Stimulated activated naive CD4-positive, alpha-beta T cell treated with Interleukin-2 at 50 U/mL for 16 hours (primary cell): ENCODE data around the gene SPRTN.
A peak's percentile ranks its signal among the peaks of the same experiment; 100 is the strongest.

ENCODE experiments used
- DNase-seq: peaks from one replicate; lab custom pipeline; 2025; lab: John Stamatoyannopoulos, UW

The SPRTN gene, protein sequence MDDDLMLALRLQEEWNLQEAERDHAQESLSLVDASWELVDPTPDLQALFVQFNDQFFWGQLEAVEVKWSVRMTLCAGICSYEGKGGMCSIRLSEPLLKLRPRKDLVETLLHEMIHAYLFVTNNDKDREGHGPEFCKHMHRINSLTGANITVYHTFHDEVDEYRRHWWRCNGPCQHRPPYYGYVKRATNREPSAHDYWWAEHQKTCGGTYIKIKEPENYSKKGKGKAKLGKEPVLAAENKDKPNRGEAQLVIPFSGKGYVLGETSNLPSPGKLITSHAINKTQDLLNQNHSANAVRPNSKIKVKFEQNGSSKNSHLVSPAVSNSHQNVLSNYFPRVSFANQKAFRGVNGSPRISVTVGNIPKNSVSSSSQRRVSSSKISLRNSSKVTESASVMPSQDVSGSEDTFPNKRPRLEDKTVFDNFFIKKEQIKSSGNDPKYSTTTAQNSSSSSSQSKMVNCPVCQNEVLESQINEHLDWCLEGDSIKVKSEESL

GRCh38 chr1:231338270-231339128, at the start of gene SPRTN:
SPRTN (plus strand) TSS chr1:231338293; CDS start chr1:231338384, 91 bp downstream.
- no peak for DNase-seq

GRCh38 chr1:231295938-231296337, 42.2 kb upstream of the SPRTN start:
- DNase-seq = no peak

DNA sequence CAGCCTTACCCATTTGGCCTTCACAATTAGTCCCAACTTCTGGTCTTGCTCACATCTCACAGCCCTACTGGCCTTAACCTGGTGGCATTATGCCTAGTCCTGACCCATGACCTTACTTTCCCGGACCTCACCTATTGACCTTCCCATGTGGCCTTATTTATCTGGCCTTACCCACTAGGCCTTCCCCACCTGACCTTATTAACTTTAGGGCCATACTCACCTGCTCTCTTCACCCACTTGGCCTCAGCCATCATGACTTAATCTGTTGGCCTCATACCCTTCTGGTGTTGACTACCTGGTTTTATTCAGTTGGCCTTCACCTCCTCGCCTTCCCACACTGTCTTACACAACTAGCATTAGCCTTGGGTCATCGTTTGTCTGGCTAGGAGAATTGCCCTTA, 36.1 kb upstream of the SPRTN start:
- no peak for DNase-seq

DNA sequence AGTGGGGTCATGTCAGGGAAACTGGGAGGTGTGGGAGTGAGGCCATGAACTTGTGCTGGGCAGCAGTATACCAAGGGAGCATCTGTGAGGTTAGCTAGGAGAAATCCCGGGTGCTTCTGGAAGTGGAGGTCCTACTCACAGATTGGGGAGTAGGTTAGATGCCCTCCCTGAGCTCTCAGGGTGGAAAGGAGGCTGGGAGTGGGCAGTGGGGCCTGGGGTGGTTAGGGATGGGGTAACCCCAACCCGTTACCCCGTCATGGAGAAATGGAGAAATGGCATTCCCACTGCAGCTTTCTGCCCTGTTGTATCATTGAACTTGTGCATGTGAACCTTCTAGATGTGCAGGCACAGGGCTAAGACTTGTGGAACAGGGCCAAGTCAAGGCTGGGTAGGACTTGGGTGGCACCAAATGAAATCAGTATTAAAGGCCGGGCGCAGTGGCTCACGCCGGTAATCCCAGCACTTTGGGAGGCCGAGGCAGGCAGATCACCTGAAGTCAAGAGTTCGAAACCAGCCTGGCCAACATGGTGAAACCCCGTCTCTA, 27.6 kb upstream of the SPRTN start:
- DNase-seq = no peak

DNA sequence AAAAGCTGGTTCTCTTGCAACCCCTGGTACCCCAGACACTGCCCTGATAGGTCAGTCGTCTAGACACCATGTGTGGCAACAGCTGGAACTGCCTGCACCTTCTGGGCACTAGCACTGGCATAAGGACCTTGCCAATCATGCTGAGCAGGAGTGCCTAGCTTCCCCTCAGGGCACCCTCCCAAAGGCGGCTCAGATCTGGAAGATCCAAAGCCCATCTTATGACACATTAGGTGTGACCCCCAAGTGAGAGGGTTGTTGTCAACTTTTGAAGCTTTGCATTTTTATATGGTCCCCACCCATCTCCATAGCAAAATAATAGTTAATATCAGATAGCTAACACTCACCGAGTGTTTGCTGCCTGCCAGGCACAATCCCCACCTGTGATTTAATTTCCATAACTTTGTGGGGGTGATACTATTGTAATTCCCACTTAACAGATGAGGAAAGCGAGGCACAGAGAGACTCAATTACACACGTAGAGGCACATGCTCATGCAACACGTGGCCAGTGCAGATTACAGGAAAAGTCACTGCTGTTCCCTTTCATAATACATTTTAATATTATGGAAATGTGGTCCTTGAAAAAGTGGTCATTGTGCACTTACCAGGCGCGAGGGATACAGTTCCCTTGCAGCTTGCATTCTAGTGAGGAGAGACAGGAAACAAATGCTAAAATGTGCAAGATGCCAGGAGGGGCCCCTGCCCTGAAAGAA, 26.2 kb upstream of the SPRTN start:
- no peak for DNase-seq

DNA sequence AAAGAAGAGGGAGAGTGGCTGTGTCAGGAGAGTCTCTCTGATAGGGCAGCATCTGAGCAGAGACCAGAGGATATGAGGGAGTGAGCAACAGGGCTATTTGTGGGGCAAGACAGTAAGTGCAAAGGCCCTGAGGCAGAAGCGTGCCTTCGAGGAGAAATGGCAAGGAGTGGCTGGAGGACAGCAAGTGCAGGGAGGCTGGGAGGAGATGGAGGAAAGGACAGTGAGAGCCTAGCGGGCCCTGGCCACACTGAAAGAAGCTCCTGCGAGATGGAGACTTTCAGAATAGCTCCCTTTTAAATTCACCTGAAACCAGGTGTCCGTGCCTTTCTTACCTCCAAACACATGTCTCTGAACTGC, 25.7 kb upstream of the SPRTN start:
- no peak for DNase-seq

DNA sequence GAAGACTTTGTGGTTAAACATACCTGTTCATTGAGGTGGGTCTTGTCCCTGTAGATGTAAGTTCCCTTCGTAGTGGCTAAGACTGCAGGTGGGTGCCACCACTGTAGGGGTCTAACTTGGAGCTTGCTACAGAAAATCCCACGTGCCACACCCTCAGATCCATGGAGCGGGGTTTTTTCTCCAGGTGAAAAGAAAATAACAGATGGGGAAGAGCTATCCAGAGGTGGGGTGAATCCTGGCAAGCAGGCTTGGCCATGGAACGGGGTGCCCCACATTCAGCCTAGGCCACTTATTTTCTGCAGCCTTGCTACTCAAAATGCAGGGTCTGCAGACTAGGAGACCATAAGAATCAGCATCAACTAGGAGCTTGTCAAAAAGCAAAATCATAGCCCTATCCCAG, 24.4 kb upstream of the SPRTN start:
- no peak for DNase-seq

- DNase-seq = peak; percentile 3
These were observed 22.2 kb upstream of the SPRTN start for GRCh38 chr1:231315887-231316286.

- no peak for DNase-seq
These were observed 20.6 kb upstream of the SPRTN start for GRCh38 chr1:231317306-231318014.

DNA sequence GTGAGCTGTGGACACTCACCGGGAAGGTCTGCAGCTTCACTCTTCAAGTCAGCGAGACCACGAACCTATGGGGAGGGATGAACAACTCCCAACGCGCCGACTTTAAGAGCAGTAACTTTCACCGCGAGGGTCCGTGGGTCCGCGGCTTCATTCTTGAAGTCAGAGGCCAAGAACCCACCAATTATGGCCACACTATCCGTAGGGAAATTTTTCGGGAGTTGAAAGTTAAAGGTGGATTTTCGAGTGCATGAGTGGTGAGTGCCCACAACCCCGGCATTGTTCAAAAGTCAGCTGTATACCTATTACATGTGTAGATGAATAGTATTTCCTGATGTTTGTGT, 20.1 kb upstream of the SPRTN start:
- DNase-seq = no peak

DNA sequence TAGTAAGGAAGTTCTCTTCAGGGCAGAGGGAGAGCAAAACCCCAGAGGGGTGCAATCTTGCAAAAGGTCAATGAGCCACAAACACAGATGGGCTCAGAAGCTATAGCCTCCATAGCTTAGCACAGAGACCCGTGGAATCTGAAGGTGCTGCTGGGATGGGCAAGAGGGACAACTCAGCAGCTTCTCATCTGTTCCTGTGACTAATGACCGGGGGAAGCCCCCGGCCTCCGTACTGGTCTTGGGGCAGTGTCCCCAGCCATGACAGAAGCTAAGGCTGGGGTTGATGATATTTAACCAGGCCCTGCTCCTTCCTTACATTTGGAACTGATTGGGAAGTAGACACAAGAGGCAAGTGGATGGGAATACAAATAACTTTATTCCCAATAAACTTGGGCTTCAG, 19.5 kb upstream of the SPRTN start:
- DNase-seq = no peak

DNA sequence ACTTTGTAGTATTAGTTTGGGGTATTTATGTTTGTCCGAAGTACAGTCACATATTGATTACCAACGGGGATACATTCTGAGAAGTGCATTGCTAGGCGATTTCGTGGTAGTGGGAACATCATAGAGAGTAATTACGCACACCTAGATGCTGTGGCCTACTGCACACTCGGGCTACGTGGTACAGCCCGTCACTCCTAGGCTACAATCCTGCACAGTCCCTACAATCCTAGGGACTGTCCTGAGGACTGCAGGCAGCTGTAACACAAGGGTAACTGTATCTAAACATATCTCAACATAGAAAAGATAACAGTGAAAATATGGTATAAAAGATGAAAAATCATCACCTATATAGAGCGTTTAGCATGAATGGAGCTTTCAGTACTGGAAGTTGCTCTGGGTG, 19.0 kb upstream of the SPRTN start:
- DNase-seq = no peak

GRCh38 chr1:231322880-231323530, 15.1 kb upstream of the SPRTN start:
- no peak for DNase-seq

- DNase-seq = no peak
These were observed 13.4 kb upstream of the SPRTN start for GRCh38 chr1:231324660-231325059.

GRCh38 chr1:231326248-231326647, 11.8 kb upstream of the SPRTN start:
- DNase-seq = no peak

- no peak for DNase-seq
These were observed 10.5 kb upstream of the SPRTN start for GRCh38 chr1:231327617-231328016.

- DNase-seq = no peak
These were observed 8.6 kb upstream of the SPRTN start for GRCh38 chr1:231329483-231329882.

- DNase-seq = no peak
These were observed 5.3 kb upstream of the SPRTN start for GRCh38 chr1:231332761-231333160.

- no peak for DNase-seq
These were observed 3.9 kb upstream of the SPRTN start for GRCh38 chr1:231334079-231334666.

DNA sequence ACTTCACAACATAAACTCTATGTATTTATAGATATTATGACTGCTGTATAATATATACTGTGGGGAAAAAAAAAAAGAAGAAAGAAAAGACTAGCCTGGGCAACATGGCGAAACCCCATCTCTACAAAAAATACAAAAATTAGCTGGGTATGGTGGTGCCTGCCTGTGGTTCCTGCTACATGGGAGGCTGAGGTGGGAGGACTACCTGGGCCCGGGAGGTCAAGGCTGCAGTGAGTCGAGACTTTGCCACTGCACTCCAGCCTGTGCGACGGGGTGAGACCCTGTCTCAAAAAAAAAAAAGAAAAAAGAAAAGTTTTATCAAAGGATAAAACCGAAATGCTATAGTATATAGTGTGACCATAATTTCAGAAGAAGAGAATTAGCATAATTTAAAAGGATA, 3.1 kb upstream of the SPRTN start:
- no peak for DNase-seq
